K562 (cell line): Measurements from ENCODE around the gene FANK1. TPM values are rescaled to one million over a fixed set of nuclear protein-coding genes. Genes with fewer than 3 reads are reported as not detected.
A peak's percentile ranks its signal among the peaks of the same experiment; 100 is the strongest.

ENCODE experiments used
- ASH1L ChIP-seq: fragments of 450-650 bp; IDR thresholded peaks from 2 replicates; pipeline ENCODE4 v1.6.1; 2018; ENCODE audit warnings: borderline replicate concordance, mild to moderate bottlenecking, low read depth; ENCODE audit not compliant: partially characterized antibody
- CEBPB ChIP-seq: fragments of 450-650 bp; IDR thresholded peaks from 2 replicates; pipeline ENCODE4 v1.6.1; 2016; ENCODE audit warnings: missing genetic modification characterization, missing compliant biosample characterization
- CREB1 ChIP-seq, 2 experiments: sonication (generic) in 1 of 2; formaldehyde crosslinking in 1 of 2; IDR thresholded peaks; 2 replicates each; pipeline versions ENCODE4 v1.6.1 to v1.8.0; 2012 to 2022; ENCODE audit warnings: inconsistent platforms in 1 of 2, mild to moderate bottlenecking in 1 of 2, missing genetic modification reagents in 1 of 2, moderate library complexity in 1 of 2
- FOXJ2 ChIP-seq: fragments of 200-800 bp; sonication (Bioruptor generic); IDR thresholded peaks from 2 replicates; pipeline ENCODE4 v1.6.1; 2016; ENCODE audit warnings: missing genetic modification characterization, missing compliant biosample characterization
- HMGN3 ChIP-seq: IDR thresholded peaks from 2 replicates; pipeline ENCODE4 v1.6.1; 2011; ENCODE audit warnings: borderline replicate concordance, low read depth, mild to moderate bottlenecking, mixed read lengths, low read length; ENCODE audit not compliant: insufficient read length; ENCODE audit errors: extremely low read depth
- MBD1 ChIP-seq: fragments of 250-450 bp; sonication (Bioruptor Pico); IDR thresholded peaks from 2 replicates; pipeline ENCODE4 v1.8.0; 2022; ENCODE audit warnings: inconsistent platforms
- MXD1 ChIP-seq: fragments of 250-450 bp; sonication (Bioruptor Pico); IDR thresholded peaks from 2 replicates; pipeline ENCODE4 v1.8.0; 2021; ENCODE audit warnings: borderline replicate concordance, mild to moderate bottlenecking, moderate library complexity; ENCODE audit not compliant: poor library complexity, severe bottlenecking
- NFIX ChIP-seq: fragments of 250-450 bp; sonication (Bioruptor Pico); IDR thresholded peaks from 2 replicates; pipeline ENCODE4 v1.4.0; 2020; ENCODE audit warnings: low read depth, mild to moderate bottlenecking, moderate library complexity
- NFRKB ChIP-seq: fragments of 450-650 bp; IDR thresholded peaks from 2 replicates; pipeline ENCODE4 v1.6.1; 2016; ENCODE audit warnings: low read depth
- NR4A1 ChIP-seq, 2 experiments: fragments of 250-450 bp in 1 of 2; fragments of 450-650 bp in 1 of 2; sonication (Bioruptor Pico) in 1 of 2; IDR thresholded peaks; 2 replicates each; pipeline versions ENCODE4 v1.4.0 to v1.6.1; 2016 to 2020; ENCODE audit warnings: mild to moderate bottlenecking in 2 of 2, missing compliant biosample characterization in 1 of 2, missing genetic modification characterization in 1 of 2, moderate library complexity in 1 of 2
- PRMT5 ChIP-seq: sonication (generic); formaldehyde crosslinking; IDR thresholded peaks from 2 replicates; pipeline ENCODE4 v1.5.0; 2020; ENCODE audit warnings: missing genetic modification reagents
- PTRF ChIP-seq: fragments of 450-650 bp; IDR thresholded peaks from 2 replicates; pipeline ENCODE4 v1.6.1; 2016; ENCODE audit warnings: mild to moderate bottlenecking, missing genetic modification characterization, missing compliant biosample characterization
- RHOXF2B ChIP-seq: fragments of 250-450 bp; sonication (Bioruptor Pico); conservative IDR thresholded peaks from 2 replicates; pipeline ENCODE4 v1.5.1; 2021
- SP2 ChIP-seq: IDR thresholded peaks from 2 replicates; pipeline ENCODE4 v1.6.1; 2011; ENCODE audit warnings: mild to moderate bottlenecking, low read depth, low read length, moderate library complexity; ENCODE audit not compliant: poor library complexity, severe bottlenecking; ENCODE audit errors: extremely low read depth
- ZMIZ1 ChIP-seq, 2 experiments: fragments of 150-350 bp in 1 of 2; IDR thresholded peaks; 2 replicates each; pipeline ENCODE4 v1.6.1; 2012 to 2016; ENCODE audit warnings: low read depth in 2 of 2, low read length in 2 of 2, mild to moderate bottlenecking in 1 of 2, moderate library complexity in 1 of 2
- ZNF140 ChIP-seq: fragments of 250-450 bp; sonication (Bioruptor Pico); IDR thresholded peaks from 2 replicates; pipeline ENCODE4 v1.8.0; 2021; ENCODE audit warnings: moderate library complexity, mild to moderate bottlenecking, inconsistent platforms
- ZNF311 ChIP-seq: fragments of 250-450 bp; sonication (Bioruptor Pico); IDR thresholded peaks from 2 replicates; pipeline ENCODE4 v1.4.0; 2020; ENCODE audit warnings: mild to moderate bottlenecking, moderate library complexity
- ZNF57 ChIP-seq: fragments of 450-650 bp; formaldehyde crosslinking; IDR thresholded peaks from 2 replicates; pipeline ENCODE4 v1.4.0; 2020; ENCODE audit warnings: mild to moderate bottlenecking, moderate library complexity
- polyA plus RNA-seq, 8 experiments: library from polyadenylated mRNA; depleted of rRNA in 4 of 8; stranded (reverse) in 5 of 8; unstranded in 3 of 8; fragments of >200 nt; fragmentation: Nextera tagmentation in 2 of 8; fragmentation: Illumina TruSeq in 1 of 8; extraction: Ambion mirVana in 2 of 8; extraction: Trizol in 1 of 8; gene quantifications; 2 replicates each; pipeline versions ENCODE4 v1.2.1 to v1.2.3, GENCODE V29; 2011 to 2014; ENCODE audit warnings: inconsistent platforms in 1 of 8, missing spikeins in 1 of 8
- total RNA-seq, 7 experiments: library from RNA; depleted of rRNA in 6 of 7; stranded (reverse); fragments of >200 nt in 6 of 7; fragmentation: Illumina TruSeq in 2 of 7; extraction: Trizol in 2 of 7; gene quantifications; 2 replicates each; pipeline versions ENCODE4 v1.2.1 to v1.2.3, GENCODE V29; 2011 to 2021; ENCODE audit warnings: low replicate concordance in 1 of 7
- TF ChIP-seq, protein P1 (sequence below): fragments of 150-350 bp; IDR thresholded peaks from 2 replicates; pipeline ENCODE4 v1.6.1; 2014; ENCODE audit warnings: low read depth, mild to moderate bottlenecking, low read length, borderline replicate concordance

FANK1 gene
- total and polyA plus RNA-seq, 9 of the 15 experiments (the other 6 are each of a cell fraction or from before 2014, with no cell fraction given), result 0.11 to 2.3 (median 0.51) TPM; not detected in 1

GRCh38 chr10:125916977-125917376 lies 20.6 kb downstream of the FANK1 start (continued):
- TF ChIP-seq MXD1 (CRISPR knock-in tag) (no peak), HMGN3 (no peak), ZMIZ1 (IDR thresholded peaks at IDR 0.05; ENCODE audit: low read depth in 2 of 2, low read length in 2 of 2) (no peak), RHOXF2B (no peak), MBD1 (CRISPR knock-in tag) (no peak), ZNF57 (CRISPR knock-in tag) (no peak), PTRF (tag) (0 out of 2 replicates have a peak, but pooled peaks have one; percentile 22), CREB1 (IDR thresholded peaks at IDR 0.05) (no peak), CREB1 (CRISPR knock-in tag; IDR thresholded peaks at IDR 0.05) (no peak), CEBPB (tag) (no peak), PRMT5 (CRISPR knock-in tag) (no peak), ZNF140 (CRISPR knock-in tag) (no peak), SP2 (no peak), NR4A1 (CRISPR knock-in tag; IDR thresholded peaks at IDR 0.05) (no peak), NR4A1 (tag; IDR thresholded peaks at IDR 0.05) (0 out of 2 replicates have a peak, but pooled peaks have one; percentile 42), ZNF311 (CRISPR knock-in tag) (peak; percentile 50; the same call in 1 of the 2 replicates), NFRKB (no peak), ASH1L (no peak), NFIX (CRISPR knock-in tag) (no peak), FOXJ2 (tag) (no peak)
- TF ChIP-seq, protein P1, sequence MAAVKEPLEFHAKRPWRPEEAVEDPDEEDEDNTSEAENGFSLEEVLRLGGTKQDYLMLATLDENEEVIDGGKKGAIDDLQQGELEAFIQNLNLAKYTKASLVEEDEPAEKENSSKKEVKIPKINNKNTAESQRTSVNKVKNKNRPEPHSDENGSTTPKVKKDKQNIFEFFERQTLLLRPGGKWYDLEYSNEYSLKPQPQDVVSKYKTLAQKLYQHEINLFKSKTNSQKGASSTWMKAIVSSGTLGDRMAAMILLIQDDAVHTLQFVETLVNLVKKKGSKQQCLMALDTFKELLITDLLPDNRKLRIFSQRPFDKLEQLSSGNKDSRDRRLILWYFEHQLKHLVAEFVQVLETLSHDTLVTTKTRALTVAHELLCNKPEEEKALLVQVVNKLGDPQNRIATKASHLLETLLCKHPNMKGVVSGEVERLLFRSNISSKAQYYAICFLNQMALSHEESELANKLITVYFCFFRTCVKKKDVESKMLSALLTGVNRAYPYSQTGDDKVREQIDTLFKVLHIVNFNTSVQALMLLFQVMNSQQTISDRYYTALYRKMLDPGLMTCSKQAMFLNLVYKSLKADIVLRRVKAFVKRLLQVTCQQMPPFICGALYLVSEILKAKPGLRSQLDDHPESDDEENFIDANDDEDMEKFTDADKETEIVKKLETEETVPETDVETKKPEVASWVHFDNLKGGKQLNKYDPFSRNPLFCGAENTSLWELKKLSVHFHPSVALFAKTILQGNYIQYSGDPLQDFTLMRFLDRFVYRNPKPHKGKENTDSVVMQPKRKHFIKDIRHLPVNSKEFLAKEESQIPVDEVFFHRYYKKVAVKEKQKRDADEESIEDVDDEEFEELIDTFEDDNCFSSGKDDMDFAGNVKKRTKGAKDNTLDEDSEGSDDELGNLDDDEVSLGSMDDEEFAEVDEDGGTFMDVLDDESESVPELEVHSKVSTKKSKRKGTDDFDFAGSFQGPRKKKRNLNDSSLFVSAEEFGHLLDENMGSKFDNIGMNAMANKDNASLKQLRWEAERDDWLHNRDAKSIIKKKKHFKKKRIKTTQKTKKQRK, result no peak
